Loucy (cell line): ENCODE measurements around the gene CGB8.
"Not testable (repeated sequence)": the region's sequence is repeated elsewhere in the genome, so short reads cannot be mapped to it uniquely, and the experiment has no call there.

ENCODE experiments used
- H2AFZ ChIP-seq: fragments of 200-600 bp; sonication (generic); 2 replicates; pipeline ENCODE4 v1.6.0; 2016; ENCODE audit warnings: antibody characterized with exemption, mild to moderate bottlenecking, low read length, moderate library complexity
- H3F3A ChIP-seq: fragments of 200-600 bp; 2 replicates; pipeline ENCODE4 v1.6.0; 2016; ENCODE audit warnings: antibody characterized with exemption, low read depth, mild to moderate bottlenecking
- H3K27me3 ChIP-seq: fragments of 200-600 bp; sonication (generic); 2 replicates; pipeline ENCODE4 v1.6.1; 2014; ENCODE audit warnings: low read length, mild to moderate bottlenecking; ENCODE audit not compliant: insufficient read depth, poor library complexity, severe bottlenecking
- H3K36me3 ChIP-seq: fragments of 200-600 bp; sonication (generic); 2 replicates; pipeline ENCODE4 v1.6.1; 2016; ENCODE audit warnings: low read length; ENCODE audit not compliant: insufficient read depth
- H3K4me1 ChIP-seq: fragments of 200-600 bp; sonication (generic); 2 replicates; pipeline ENCODE4 v1.5.1; 2014; ENCODE audit warnings: low read length, mild to moderate bottlenecking; ENCODE audit not compliant: insufficient read depth, poor library complexity, severe bottlenecking
- H3K4me2 ChIP-seq: fragments of 200-600 bp; sonication (generic); 2 replicates; pipeline ENCODE4 v1.6.0; 2014; ENCODE audit warnings: antibody characterized with exemption, low read length, low read depth, mild to moderate bottlenecking; ENCODE audit not compliant: poor library complexity, severe bottlenecking
- H3K4me3 ChIP-seq: fragments of 200-600 bp; sonication (generic); 2 replicates; pipeline ENCODE4 v1.5.1; 2014; ENCODE audit warnings: low read length, mild to moderate bottlenecking, mixed read lengths; ENCODE audit not compliant: poor library complexity, severe bottlenecking
- H3K79me2 ChIP-seq: fragments of 200-600 bp; sonication (generic); 2 replicates; pipeline ENCODE4 v1.6.1; 2014; ENCODE audit warnings: low read length; ENCODE audit not compliant: insufficient read depth
- H3K9ac ChIP-seq: fragments of 200-600 bp; sonication (generic); 2 replicates; pipeline ENCODE4 v1.6.0; 2014; ENCODE audit warnings: mild to moderate bottlenecking, low read depth, low read length, moderate library complexity; ENCODE audit not compliant: poor library complexity, severe bottlenecking
- H3K9me2 ChIP-seq: fragments of 200-600 bp; sonication (generic); replicated peaks from 2 replicates; pipeline ENCODE4 v1.6.1; 2016; ENCODE audit warnings: low read depth, low read length, mixed read lengths
- H3K9me3 ChIP-seq: fragments of 200-600 bp; sonication (generic); 2 replicates; pipeline ENCODE4 v1.6.1; 2014; ENCODE audit warnings: mild to moderate bottlenecking, antibody characterized with exemption, low read length, low read depth; ENCODE audit not compliant: insufficient read depth
- H4K20me1 ChIP-seq: fragments of 200-600 bp; sonication (generic); 2 replicates; pipeline ENCODE4 v1.6.0; 2014; ENCODE audit warnings: antibody characterized with exemption, low read length, mild to moderate bottlenecking; ENCODE audit not compliant: insufficient read depth, poor library complexity, severe bottlenecking
- CTCF ChIP-seq: fragments of 200-600 bp; sonication (generic); conservative IDR thresholded peaks from 2 replicates; pipeline ENCODE4 v1.5.1; 2014; ENCODE audit warnings: mild to moderate bottlenecking, antibody characterized with exemption, low read length
- EZH2phosphoT487 ChIP-seq: fragments of 200-600 bp; IDR thresholded peaks from 2 replicates; pipeline ENCODE4 v1.6.1; 2018; ENCODE audit warnings: antibody characterized with exemption, mild to moderate bottlenecking, moderate library complexity, borderline replicate concordance

The CGB8 gene

GRCh38 chr19:49049011-49049410, at the start of gene CGB8:
Gene CGB8, minus strand, starts transcription at chr19:49049111. Its CDS starts 372 bp downstream, at chr19:49048739.
- not testable (repeated sequence) for H3K4me2 ChIP-seq, H3K9me3 ChIP-seq, H2AFZ ChIP-seq, H3K4me1 ChIP-seq, H3K9me2 ChIP-seq, H4K20me1 ChIP-seq, H3K4me3 ChIP-seq, H3F3A ChIP-seq, H3K27me3 ChIP-seq, H3K79me2 ChIP-seq, H3K36me3 ChIP-seq, H3K9ac ChIP-seq

- Histone ChIP-seq H3K79me2 (peaks cover 63% of the 10 kb centered on the region), H3K9ac (peak overlapping the region; percentile 25), H3K27me3 (no peaks in the 10 kb centered on the region), H3K9me2 (no peaks in the 10 kb centered on the region), H3K9me3 (no peaks in the 10 kb centered on the region), H3K4me2 (peak overlapping the region; percentile 28), H3F3A (peaks cover 5% of the 10 kb centered on the region; the same call in 1 of the 2 replicates), H3K4me3 (no peak overlapping the region), H4K20me1 (peaks cover 62% of the 10 kb centered on the region), H3K4me1 (peaks cover 14% of the 10 kb centered on the region), H2AFZ (no peak overlapping the region), H3K36me3 (peaks cover 90% of the 10 kb centered on the region)
- TF ChIP-seq EZH2phosphoT487 (no peak), CTCF (peak; percentile 100)
These were observed 48.8 kb upstream of the CGB8 start for GRCh38 chr19:49097453-49098288.

GRCh38 chr19:49094505-49095482, 45.9 kb upstream of the CGB8 start:
- peaks cover 5% of the 10 kb centered on the region; the same call in 1 of the 2 replicates for H3F3A ChIP-seq
- H3K4me1 ChIP-seq: peaks cover 14% of the 10 kb centered on the region
- peaks cover 92% of the 10 kb centered on the region for H3K36me3 ChIP-seq
- no peak overlapping the region for H3K4me3 ChIP-seq
- no peak for TF ChIP-seq EZH2phosphoT487
- no peak for TF ChIP-seq CTCF
- no peaks in the 10 kb centered on the region for H3K9me3 ChIP-seq
- no peak overlapping the region for H3K4me2 ChIP-seq
- H4K20me1 ChIP-seq: peaks cover 72% of the 10 kb centered on the region
- H3K79me2 ChIP-seq: peaks cover 86% of the 10 kb centered on the region
- H3K9me2 ChIP-seq: no peaks in the 10 kb centered on the region
- H2AFZ ChIP-seq: no peak overlapping the region
- no peaks in the 10 kb centered on the region for H3K27me3 ChIP-seq
- no peak overlapping the region for H3K9ac ChIP-seq
